HL-60 (cell line): Measurements from ENCODE around the gene PHRF1.

Experiments used
- DNase-seq, 2 experiments: peaks; one replicate each; pipeline ENCODE4 v3.0.0-alpha.2; 2010 to 2020; ENCODE audit warnings: low read depth in 1 of 2, low spot score in 1 of 2
- H3K27ac ChIP-seq: fragments of 250-450 bp; sonication (Bioruptor Pico); replicated peaks from 2 replicates; pipeline ENCODE4 v1.5.1; 2020; ENCODE audit warnings: mild to moderate bottlenecking, moderate library complexity
- H3K27me3 ChIP-seq: fragments of 250-450 bp; sonication (Bioruptor Pico); 2 replicates; pipeline ENCODE4 v1.5.1; 2021; ENCODE audit warnings: mild to moderate bottlenecking, moderate library complexity; ENCODE audit not compliant: insufficient read depth, poor library complexity, severe bottlenecking
- H3K4me3 ChIP-seq: replicated peaks from 2 replicates; pipeline ENCODE4 v1.5.1; 2011; ENCODE audit warnings: mild to moderate bottlenecking, control low read depth, low read length; ENCODE audit not compliant: insufficient read depth
- CTCF ChIP-seq: IDR thresholded peaks from one replicate; pipeline ENCODE4 v1.5.1; 2011; ENCODE audit warnings: low read length, control low read depth, inconsistent platforms; ENCODE audit not compliant: insufficient read depth
- GABPA ChIP-seq: IDR thresholded peaks from 2 replicates; pipeline ENCODE4 v1.6.1; 2012; ENCODE audit warnings: low read depth
- POLR2AphosphoS5 ChIP-seq: IDR thresholded peaks from 2 replicates; pipeline ENCODE4 v1.6.1; 2012; ENCODE audit warnings: low read depth
- REST ChIP-seq: IDR thresholded peaks from 2 replicates; pipeline ENCODE4 v1.6.1; 2012; ENCODE audit warnings: low read depth; ENCODE audit not compliant: insufficient replicate concordance
- SPI1 ChIP-seq: IDR thresholded peaks from 2 replicates; pipeline ENCODE4 v1.6.1; 2012; ENCODE audit warnings: low read depth, mild to moderate bottlenecking, borderline replicate concordance

The PHRF1 gene

GRCh38 chr11:562046-562645, 14.1 kb upstream of the PHRF1 start:
- no peak for TF ChIP-seq GABPA
- no peak for TF ChIP-seq CTCF
- TF ChIP-seq REST: no peak
- no peak for DNase-seq
- H3K4me3 ChIP-seq: peak overlapping the region; percentile 72
- H3K27me3 ChIP-seq: peaks cover 12% of the 10 kb centered on the region
- H3K27ac ChIP-seq: no peak overlapping the region

GRCh38 chr11:563066-563811, 13.0 kb upstream of the PHRF1 start:
- H3K4me3 ChIP-seq: no peak overlapping the region
- peaks cover 1% of the 10 kb centered on the region for H3K27me3 ChIP-seq
- no peak overlapping the region for H3K27ac ChIP-seq
- TF ChIP-seq SPI1 (no peak), CTCF (no peak)
- no peak for DNase-seq

- peaks cover 1% of the 10 kb centered on the region for H3K27me3 ChIP-seq
- TF ChIP-seq REST (no peak), POLR2AphosphoS5 (no peak), SPI1 (no peak), CTCF (no peak), GABPA (no peak)
- no peak for DNase-seq
- no peak overlapping the region for H3K27ac ChIP-seq
- no peak overlapping the region for H3K4me3 ChIP-seq
Observed at GRCh38 chr11:563812-564578, 12.3 kb upstream of the PHRF1 start.
